ENCODE results near the gene ZBTB7C.

Gene ZBTB7C

GRCh38 chr18:48129621-48130082 lies 279.5 kb downstream of the ZBTB7C start:
- TF ChIP-seq ZFX (IDR thresholded peaks at IDR 0.05) = no peak
- TF ChIP-seq, protein P1, sequence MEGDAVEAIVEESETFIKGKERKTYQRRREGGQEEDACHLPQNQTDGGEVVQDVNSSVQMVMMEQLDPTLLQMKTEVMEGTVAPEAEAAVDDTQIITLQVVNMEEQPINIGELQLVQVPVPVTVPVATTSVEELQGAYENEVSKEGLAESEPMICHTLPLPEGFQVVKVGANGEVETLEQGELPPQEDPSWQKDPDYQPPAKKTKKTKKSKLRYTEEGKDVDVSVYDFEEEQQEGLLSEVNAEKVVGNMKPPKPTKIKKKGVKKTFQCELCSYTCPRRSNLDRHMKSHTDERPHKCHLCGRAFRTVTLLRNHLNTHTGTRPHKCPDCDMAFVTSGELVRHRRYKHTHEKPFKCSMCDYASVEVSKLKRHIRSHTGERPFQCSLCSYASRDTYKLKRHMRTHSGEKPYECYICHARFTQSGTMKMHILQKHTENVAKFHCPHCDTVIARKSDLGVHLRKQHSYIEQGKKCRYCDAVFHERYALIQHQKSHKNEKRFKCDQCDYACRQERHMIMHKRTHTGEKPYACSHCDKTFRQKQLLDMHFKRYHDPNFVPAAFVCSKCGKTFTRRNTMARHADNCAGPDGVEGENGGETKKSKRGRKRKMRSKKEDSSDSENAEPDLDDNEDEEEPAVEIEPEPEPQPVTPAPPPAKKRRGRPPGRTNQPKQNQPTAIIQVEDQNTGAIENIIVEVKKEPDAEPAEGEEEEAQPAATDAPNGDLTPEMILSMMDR (conservative IDR thresholded peaks at IDR 0.05) = no peak
- no peak overlapping the region for H3K27ac ChIP-seq

DNA sequence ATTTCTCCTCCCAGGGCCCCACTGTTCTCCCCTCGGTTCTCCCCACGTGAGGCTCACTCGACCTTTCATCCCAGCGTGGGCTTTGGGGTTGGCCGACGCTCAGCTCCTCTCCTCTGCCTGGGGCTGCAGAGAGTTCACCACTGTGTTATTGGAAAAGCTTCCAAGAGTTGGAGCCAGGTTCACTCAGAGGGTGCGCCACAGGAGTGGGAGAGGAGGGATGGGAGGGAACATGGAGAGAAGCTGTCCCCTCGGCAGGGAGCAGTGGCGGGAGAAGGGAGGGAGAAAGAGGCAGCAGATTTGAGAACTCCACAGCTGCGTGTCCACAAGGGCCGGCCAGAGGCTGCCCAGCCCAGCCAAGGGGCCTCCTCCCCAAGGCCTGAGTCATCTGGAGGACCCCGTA lies 281.6 kb downstream of the ZBTB7C start:
- no peak overlapping the region for H3K27ac ChIP-seq
- no peak for TF ChIP-seq ZFX (IDR thresholded peaks at IDR 0.05)
- TF ChIP-seq, protein P1 (conservative IDR thresholded peaks at IDR 0.05) = no peak

DNA sequence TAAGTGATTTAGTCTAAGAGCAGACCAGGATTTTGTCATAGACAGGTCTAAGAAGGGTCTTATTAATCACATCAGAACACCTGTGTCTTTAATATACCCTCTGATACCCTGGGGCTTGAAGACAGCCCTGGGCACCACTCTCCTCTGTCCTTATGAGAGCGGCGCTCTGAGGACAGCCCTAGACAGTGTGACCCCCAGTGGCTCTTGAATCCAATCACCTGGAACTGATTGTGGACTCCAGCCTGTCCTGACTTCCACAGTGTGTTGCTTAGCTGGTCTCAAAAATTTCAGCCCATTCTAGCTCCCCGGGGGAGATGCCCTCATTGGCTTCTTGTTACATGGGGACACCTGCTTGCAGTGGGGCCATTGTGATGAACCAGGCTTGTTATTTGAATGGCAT lies 282.9 kb downstream of the ZBTB7C start:
- H3K27ac ChIP-seq = no peak overlapping the region
- TF ChIP-seq, protein P1 (conservative IDR thresholded peaks at IDR 0.05) = no peak
- TF ChIP-seq ZFX (IDR thresholded peaks at IDR 0.05) = no peak

DNA sequence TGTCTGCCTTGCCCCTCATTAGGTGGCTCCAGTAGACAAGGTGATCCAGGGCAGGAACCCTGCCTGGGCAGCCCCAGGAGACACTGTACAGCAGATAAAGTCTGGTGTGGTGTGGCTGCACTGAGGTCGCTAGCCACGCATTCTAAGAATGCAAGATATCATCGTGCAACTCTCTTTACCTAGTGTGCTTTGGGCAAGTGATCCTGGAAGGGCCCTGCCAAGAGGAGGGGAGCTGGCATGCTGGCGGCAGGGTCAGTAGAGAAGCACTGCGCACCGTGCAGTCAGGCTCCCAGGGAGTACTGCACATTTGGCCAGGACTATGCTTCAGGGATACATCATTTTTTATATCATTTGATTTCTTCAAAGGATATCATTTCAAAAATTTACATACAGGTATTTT lies 283.5 kb downstream of the ZBTB7C start:
- TF ChIP-seq, protein P1 (conservative IDR thresholded peaks at IDR 0.05) = no peak
- no peak for TF ChIP-seq ZFX (IDR thresholded peaks at IDR 0.05)
- H3K27ac ChIP-seq = no peak overlapping the region

DNA sequence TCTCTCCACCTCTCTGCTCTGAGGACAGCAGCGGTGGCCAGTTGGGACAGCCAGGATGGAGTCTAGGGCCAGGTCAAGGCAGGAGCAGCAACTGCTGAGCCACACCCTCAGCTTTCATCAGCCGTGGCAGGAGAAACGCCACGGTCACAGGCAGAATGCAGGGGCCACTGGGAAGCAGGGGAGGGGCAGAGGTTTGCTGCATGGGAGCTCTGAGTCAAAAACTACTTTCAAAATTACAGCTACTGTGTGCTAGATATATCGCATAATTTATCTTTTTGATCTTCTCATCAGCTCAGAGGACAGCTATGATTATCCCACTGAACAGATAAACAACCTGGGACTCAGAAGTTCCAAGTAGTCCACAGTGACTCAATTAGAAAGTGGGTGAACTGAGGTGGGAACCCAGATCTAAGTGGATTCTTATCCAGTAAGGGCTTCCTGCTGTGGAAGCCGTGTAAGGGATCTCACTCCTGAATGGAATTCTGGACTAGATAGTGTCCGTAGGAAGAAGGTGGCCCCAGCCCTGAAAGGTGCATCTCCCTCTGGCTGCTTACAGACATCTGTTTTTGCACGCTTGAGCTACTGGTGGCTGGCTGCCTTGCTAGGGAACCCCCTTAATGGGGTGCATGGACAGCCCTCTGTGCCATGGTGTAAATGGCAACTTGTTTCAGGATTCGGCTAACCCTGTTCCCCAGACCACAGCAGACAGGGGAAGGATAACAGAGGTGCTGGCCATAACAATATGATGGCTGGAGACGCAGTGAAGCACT lies 284.1 kb downstream of the ZBTB7C start:
- TF ChIP-seq, protein P1 (conservative IDR thresholded peaks at IDR 0.05) = no peak
- no peak for TF ChIP-seq ZFX (IDR thresholded peaks at IDR 0.05)
- no peak overlapping the region for H3K27ac ChIP-seq

DNA sequence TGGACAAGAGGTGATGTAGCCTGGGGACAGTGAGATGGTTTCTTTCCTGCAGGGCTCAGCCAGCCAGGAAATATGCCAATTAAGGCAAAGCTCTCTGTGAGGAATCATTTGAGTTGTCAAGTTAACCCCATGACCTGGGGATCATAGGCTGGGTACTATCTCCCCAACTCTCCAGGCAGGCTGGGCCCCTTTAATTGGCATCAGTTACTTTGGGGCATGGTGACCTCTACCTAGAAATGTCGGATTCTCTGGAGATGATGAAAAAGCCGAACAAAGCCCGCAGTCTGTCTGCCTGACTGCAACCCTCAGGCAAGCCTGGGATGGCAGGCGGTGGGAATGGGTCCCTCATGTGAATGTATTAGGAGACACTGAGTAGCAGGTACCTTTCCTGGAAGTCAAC lies 285.2 kb downstream of the ZBTB7C start:
- H3K27ac ChIP-seq = no peak overlapping the region
- TF ChIP-seq, protein P1 (conservative IDR thresholded peaks at IDR 0.05) = no peak
- no peak for TF ChIP-seq ZFX (IDR thresholded peaks at IDR 0.05)

DNA sequence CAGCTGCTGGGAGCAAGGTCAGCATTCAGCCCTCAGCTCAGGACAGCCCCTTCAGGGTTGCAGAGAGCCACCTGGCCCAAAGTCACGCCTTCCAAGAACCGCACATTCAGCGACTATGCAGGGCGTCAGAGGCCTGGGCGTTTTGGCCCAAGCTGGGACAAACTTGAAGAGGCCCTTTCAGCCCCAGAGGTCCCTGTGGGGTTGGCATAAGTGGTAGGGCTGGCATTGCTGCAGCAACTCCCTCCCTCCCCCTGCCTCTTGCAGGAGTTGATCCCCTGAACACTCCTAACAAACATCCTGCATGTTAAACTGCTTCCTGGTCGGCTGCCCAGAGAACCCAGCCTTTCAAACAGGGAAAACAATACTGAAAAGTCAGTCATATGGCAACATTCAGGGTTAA lies 285.9 kb downstream of the ZBTB7C start:
- no peak overlapping the region for H3K27ac ChIP-seq
- TF ChIP-seq, protein P1 (conservative IDR thresholded peaks at IDR 0.05) = no peak
- TF ChIP-seq ZFX (IDR thresholded peaks at IDR 0.05) = no peak
